Measurements from ENCODE around the gene TMEM175.
A peak's percentile ranks its signal among the peaks of the same experiment; 100 is the strongest.
"Not testable (repeated sequence)": the region's sequence is repeated elsewhere in the genome, so short reads cannot be mapped to it uniquely, and the experiment has no call there.

Gene TMEM175

DNA sequence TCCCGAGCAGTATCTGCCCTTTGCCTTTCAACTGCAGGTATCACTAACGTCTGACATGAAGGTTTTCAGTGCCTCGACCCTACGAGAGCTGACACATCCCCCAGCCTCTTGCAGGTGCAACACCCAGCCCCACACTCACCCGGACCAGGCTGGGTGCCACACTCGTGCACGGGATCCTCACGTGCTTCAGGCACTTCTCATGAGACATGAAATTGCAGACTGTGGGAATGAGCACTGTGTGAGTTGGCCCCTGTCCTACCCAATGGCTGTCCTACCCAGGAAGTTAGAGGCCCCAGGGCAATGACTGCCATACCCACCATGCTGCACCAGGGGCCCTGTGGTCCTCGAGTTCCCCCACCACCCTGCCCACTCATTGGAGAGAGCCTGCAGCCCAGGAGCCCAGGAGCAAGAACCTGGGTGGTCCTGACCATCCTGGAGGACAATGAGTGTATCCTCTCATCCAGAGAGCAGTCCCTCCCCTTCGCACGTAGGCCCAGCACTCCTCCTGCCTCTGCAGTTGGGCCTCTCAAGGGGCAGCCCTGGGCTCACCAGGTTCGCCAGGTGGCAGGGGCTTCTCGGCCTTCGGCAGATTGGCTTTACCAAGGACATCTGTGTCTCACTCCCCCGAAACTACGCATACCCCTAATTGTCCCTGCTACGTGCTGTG, 38.7 kb downstream of the TMEM175 start:
- DNase-seq (ENCODE audit: low read depth in 2 of 2), result no peak

DNA sequence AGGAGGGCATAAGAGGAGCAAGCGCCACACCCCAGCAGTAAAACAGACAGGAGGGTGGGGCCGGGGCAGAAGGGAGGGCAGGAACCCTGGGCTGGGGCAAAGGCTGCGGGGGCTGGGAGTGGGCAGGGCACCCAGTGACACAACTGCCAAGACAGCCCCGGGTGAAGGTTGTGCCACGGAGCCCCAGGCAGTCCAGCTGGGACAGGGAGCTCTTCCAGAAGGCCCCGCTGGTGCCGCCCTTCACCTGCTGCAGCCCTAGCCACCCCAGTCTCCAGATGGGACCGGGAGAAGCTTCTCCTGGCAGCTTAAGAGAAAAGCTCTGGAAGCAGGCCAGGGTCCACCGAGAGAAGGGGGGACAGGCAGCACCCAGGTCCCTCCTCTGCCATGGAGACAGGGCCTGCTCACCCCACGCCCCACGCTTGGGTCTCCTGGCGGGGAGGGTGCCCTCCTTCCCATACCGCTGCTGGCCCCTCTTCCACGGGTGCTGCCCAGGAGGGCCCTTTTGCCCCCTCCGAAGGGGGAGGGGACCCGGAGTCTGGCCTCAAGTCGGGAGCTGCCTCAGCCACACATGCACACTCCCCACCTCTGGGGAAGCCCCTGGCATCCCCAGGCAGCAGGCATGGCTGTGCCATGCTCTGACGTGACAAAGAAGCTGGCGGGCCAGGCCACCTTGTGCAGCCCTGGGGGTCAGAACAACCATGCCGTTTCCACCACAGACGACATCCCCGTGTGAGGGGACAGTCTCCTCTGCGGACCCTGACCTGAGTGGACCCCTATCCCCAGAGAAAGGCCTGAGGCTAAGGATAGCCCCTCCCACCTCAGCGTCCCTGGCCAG, 39.6 kb downstream of the TMEM175 start:
- DNase-seq (ENCODE audit: low read depth in 2 of 2), result no peak

DNA sequence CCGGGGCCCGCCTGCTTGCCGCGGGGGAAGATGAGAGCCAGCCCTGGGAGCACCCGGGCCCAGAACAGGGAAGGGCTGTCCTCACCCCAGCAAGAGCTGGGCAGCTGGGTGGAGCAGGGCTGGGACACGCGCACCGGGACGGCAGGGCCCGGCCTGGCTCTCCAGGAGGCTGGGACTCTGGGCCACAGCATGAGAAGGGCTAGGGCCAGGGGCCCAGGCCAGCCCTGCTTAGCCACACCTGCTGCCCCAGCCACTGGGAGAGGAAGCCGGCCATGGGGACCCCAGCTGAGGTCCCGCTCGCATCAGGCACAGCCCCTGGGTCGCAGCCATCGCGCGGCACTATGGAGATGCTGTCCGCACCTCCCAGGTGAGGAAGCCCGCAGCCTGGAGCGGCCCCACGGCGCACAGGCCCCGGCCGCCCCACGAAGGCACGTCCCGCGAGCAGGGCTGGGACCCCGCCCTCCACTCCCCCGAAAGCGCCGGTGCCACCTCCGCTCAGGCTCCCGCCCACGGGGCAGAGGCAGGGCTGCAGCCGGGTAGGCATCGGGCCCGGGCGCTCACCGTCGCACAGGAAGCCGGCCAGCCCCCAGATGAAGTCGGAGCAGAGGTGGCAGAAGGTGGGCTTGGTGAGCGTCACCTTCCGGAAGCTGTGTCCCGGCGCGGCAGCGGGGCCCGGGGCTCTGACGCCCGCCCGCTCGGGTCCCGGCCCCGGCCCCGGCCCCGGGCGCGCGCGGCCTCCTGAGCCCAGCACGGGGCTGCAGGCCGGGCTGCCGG, 40.6 kb downstream of the TMEM175 start:
- peak; percentile 31 to 38 for DNase-seq (ENCODE audit: low read depth in 2 of 2)

DNA sequence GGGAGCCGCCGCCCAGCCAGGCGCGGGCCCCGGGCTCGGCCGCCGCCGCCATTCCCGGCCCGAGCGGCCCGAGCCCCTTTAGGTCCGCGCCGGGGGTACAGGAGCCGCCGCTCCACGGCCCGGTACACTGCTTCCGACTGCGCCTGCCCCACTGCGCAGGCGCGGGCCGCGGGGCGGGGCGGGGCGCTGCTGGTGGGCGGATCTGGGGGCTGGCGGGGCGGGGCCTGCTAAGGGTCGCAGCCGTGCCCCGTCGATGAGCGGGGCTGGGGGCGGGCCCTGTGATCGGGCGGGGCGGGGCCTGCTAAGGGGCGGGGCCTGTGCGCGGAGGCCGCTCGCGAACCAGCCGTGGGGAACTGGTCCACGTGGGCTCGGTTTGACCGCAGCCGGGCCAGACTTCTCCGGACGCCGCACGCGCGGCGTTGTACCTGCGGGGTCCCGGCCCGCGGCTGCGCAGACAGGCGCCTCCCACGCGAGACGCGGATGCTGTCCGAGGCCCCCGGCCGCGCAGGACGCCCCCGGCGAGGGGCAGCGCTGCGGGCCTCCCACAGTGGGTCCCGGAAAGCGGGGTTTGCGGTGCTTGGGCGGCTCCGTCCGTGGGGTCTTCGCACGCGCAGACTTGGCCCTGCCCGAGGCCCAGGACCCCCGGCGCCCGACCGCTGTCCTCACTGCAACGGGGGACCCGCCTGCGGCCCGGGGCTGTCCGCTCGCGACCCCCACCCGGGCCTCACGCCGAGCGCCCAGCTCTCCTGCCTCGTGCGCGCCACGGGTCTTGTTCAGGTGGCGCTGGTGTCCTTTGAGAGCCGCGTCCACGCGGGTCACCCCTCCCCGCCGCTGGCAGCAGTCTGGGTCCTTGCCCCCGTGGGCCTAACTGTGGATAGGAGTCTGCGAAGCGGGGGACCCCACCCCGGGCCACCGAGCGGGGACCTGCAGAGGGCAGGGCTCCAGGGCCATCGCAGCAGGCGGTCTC, 41.5 kb downstream of the TMEM175 start, which contains the start of gene DGKQ:
DGKQ (minus strand) TSS at position 139 of the 967 bp plus-strand sequence; CDS start at position 52, 87 bp downstream.
- peak; percentile 77 to 79 for DNase-seq (ENCODE audit: low read depth in 2 of 2)

DNA sequence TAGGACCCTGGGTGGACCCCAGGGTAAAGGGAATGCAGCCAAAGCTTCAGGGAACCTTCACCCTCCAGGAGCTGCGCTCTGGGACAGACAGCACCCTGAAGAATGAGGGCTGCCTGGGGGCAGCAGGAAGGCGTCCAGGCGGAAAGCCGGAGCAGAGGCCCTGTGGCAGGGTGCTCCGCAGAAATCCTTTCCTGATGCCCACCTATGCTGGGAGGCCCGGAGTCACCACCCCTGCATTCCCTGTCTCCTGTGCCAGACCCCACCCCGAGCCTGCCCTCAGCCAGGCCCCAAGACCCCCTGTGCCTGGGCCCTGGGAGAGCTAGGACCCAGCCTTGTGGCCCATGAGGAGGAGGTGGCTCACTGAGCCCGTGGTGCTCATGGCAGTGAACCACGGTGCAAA, 42.4 kb downstream of the TMEM175 start:
- DNase-seq (ENCODE audit: low read depth in 2 of 2), result no peak

DNA sequence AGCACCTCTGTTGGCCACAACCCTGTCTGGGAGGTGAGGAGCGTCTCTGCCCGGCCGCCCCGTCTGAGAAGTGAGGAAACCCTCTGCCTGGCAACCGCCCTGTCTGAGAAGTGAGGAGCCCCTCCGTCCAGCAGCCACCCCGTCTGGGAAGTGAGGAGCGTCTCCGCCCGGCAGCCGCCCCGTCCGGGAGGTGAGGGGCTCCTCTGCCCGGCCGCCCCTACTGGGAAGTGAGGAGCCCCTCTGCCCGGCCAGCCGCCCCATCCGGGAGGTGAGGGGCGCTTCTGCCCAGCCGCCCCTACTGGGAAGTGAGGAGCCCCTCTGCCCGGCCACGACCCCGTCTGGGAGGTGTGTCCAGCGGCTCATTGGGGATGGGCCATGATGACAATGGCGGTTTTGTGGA, 43.8 kb downstream of the TMEM175 start:
- not testable (repeated sequence) for DNase-seq (ENCODE audit: low read depth in 2 of 2)

DNA sequence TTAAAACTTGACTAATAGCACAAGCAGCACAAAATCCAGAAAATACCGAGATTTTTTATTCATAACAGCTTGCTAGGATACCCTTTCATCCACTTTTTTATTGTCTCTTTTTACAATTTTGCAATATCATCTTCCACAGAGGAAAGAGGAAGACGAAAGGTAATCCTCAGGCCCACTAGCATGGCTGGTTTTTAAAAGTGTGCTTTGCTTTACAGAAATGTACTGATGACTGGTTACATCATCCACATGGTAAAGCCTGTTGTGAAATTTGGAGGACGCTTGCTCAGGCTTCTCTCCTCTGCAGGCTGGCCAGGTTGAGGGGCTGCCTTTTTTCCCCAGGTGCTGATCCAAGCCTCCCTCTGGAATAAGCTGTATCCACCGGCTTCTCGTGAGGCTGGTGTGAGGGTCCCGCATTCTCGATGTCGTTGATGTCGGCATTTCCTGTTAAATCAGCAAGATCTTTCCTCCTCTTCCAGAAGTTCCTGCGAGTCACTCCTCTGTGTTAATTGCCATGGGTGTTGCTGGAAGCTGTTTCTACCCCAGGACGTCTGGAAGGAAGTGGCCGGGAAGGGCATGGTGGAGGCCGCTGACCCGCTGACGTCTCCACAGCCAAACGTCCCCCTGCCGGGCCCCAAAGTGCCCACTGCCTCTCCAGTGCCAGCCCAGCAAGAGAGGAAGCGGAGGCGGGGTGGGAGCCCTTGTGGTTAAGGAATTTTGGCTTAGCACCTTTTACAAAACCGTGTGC, 46.9 kb downstream of the TMEM175 start:
- DNase-seq (ENCODE audit: low read depth in 2 of 2), result no peak

DNA sequence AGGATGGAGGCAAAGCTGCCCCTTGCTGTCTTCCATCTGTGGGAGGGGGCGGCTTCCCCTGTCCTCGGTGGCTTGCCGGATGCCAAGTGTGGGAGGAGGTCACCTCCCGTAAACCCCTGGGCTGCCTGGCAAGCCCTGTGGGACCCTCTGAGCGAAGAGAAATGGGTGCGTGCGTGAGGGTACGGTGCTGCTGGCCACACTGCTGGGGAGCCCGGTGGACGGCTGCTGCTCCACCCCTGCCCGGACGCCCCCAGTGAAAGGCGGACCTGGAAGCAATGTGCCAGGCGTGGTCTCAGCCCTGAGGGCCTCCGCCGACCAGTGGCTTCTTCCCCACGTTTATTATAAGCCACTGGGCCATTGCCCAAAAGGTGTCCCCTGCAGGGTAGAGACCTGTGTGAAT, 50.0 kb downstream of the TMEM175 start:
- DNase-seq (ENCODE audit: low read depth in 2 of 2), result no peak

DNA sequence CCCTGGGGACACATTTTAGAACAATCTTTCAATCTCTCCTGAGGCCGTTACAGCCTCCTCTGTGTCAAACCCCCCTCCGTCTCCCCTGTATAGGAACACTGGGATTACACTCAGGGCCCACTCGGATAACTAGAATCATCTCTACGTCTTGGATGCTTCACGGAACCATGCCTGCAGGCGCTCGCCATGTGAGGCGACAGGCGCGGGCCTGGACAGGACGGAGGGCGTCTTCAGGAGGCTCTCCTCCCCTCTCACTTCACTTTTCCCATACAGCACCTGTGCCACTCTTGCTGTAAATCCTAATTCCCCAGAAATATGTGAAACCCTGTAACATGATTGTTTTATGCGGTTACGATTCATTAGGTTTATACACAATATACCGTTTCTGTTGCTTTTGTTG, 50.6 kb downstream of the TMEM175 start:
- DNase-seq (ENCODE audit: low read depth in 2 of 2), result no peak

DNA sequence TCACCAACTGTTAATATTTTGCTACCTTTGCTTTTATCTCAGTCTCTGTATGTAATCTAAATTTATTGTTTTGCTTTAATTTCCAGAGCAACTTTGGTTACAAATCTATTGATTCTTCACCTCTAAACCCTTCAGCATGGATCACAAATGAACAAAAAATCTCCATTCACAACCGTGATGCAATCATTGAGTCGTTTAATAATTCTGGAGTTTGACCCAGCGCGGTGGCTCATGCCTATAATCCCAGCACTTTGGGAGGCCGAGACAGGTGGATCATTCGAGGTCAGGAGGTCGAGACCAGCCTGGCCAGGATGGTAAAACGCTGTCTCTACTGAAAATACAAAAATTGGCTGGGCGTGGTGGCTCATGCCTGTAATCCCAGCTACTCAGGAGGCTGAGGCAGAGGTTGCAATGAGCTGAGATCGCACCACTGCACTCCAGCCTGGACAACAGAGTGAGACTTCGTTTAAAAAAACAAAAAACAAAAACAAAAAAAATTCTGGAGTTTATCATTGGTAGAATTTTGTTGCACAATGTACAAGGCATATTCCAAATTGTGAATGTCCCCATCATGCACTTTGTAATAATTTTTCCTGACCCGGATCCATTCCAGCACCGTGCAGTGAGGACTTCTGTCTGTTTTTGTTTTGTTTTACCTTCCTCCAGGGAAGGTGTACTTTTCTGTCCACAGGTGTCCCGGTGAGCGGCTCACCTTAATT, 52.2 kb downstream of the TMEM175 start:
- DNase-seq (ENCODE audit: low read depth in 2 of 2), result no peak

DNA sequence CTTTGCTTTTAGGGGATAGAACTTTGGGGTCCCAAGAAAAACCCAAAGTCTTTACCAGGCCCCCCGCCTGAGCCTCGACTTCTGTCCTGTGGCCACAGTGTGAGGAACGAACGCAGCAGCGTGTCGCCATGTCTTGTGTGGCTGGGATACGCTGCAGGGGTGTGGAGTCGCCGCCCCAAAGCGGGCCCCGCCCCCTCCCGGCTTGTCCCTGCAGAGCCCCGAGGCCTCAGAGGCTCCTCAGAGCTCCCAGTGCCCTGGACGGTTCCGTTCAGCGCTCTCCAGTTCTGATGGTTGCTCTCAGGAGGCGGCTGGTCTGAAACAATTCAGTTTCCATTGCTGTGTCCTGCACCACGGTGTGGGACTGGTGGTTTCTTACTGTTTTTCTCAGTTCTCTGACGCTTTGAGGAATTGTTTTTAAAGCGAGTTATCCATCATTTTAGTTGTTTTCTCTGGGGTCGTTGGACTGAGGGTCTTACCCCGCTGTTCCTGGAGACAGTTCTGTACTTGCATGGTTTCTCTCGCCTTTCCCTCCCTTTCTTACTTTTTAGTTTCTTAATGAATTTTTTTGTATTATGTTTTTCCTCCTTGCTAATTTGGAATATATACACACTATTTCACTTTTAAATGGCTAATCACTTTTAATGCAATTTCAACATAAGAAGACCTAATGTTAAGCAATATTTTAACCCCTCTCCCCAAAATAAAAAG, 53.0 kb downstream of the TMEM175 start:
- peak; percentile 58 to 68 for DNase-seq (ENCODE audit: low read depth in 2 of 2)

DNA sequence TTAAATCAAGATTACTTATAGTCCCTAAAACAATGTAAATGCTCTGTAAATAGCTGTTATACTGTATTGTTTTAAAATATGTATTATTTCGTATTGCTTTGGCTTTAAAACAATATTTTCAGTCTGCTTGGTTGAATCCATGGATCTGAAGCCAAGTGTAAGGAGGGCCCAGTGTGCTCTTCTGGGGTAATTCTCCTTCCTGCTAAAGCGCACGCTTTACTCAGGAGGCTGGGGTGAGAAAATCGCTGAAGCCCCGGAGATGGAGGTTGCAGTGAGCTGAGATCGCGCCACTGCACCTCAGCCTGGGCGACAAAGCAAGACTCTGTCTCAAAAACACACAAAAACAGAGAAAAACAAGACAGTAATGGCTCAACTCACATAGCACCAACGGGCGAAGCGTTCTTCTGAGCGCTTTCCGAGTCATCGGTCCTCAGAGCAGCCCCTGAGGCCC, 54.2 kb downstream of the TMEM175 start:
- DNase-seq (ENCODE audit: low read depth in 2 of 2), result no peak

DNA sequence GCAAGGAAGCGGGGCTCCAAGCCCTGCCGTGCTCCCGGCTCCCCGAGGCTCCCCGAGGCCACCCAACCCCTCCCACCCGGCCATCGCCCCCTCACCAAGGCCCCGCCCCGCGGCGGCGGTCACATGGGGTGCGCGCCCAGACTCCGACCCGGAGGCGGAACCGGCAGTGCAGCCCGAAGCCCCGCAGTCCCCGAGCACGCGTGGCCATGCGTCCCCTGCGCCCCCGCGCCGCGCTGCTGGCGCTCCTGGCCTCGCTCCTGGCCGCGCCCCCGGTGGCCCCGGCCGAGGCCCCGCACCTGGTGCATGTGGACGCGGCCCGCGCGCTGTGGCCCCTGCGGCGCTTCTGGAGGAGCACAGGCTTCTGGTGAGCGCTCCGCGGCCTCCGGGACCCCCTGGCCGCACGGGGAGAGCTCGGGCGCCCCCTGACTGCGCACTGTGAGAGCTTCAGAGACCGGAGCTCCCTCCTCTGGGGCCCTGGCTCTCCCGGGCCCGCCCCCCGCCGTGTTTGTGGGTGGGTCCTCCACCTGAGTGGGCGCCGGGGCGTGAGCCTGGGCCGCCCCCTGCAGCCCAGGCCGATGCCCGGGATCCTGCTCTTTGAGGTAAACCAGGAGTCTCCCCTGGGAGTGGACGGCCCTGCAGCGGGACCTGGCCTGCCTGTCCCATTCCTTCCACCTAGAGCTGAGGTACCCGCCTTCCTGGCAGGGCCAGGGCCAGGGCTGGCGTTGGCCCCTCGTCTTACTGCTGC, 54.8 kb downstream of the TMEM175 start, which contains the start of gene IDUA:
IDUA (plus strand) TSS at position 166 of the 745 bp plus-strand sequence; CDS start at position 207, 41 bp downstream.
- DNase-seq (ENCODE audit: low read depth in 2 of 2), result peak; percentile 69 to 84

DNA sequence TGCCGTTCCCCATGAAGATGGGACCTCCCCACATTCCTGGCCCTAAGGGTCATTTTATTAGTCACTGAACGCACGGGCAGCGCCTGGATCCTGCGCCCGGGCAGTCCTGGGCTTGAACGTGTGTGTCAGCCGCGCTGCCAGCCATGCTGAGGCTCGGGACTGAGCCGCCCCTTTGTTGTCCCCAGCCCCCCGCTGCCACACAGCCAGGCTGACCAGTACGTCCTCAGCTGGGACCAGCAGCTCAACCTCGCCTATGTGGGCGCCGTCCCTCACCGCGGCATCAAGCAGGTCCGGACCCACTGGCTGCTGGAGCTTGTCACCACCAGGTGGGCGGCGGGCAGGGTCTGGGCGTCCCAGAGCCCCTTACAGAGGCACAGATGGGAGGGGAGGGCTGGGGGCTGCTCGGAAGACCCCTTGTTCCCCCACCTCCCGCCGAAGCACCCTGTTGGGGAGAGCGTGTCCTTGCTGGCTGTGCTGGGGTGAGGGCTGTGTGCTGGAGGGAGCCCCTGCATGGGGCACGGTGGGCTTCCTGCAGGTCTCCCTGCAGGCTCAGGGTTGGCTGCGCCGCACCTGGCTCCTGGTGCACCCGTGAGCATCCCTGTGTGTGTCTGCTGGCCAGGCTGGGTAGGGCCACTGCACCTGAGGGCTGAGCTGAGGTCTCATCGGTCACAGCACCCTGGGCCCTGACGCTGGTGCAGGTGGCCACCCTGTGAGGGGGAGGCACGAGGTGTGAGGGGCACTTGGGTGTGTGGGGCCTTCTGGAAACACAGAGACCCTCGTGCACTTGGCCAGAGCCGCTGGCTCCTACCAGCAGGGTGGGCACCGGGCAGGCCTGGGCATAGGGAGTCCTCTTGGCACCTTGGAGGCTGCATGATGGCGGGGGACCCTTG, 55.6 kb downstream of the TMEM175 start:
- DNase-seq (ENCODE audit: low read depth in 2 of 2), result no peak

DNA sequence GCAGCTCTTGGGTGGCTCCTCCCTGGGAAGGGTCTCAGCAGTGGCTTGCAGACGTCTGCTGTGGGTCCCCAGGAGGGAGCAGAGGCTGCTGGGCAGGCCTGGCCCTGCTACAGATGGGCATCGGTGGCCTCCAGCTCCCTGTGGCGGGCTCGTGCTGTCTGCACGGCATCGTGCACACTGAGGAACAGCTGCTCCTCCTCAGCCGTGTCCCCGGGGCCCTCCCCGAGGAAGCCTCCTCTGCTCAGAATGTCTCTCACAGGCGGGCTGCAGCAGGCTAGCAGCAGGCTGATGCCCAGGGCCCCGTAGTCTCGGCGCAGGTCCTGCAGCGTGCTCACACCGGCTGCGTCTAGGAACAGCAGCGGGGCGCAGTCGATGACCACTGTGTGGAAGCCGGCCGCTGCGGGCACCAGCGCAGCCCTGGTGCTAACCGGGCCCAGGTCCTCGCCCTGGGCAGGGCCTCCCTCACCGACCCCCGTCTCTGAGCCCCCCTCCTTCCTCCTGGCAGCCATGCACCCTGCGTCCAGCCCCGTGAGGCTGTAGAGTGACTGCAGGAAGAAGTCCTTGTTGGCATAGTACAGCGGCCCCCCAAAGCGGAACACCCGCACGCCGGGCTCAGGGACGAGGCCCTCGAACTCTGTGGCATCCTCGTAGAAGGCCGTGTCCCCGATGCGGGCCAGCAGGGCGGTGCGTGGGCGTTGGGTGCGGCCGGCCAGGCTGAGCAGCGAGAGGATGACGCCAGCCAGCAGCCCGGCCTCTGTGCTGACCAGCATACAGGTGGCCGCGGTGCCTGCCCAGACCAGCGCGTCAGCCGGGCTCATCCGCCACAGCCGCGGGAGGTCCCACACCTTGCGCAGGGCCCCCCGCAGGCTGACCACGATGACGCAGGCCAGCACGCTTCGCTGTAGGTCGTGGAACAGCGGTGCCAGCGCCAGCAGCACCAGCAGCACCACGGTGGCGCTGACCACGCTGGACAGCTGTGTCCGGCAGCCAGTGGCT, 56.8 kb downstream of the TMEM175 start:
- no peak for DNase-seq (ENCODE audit: low read depth in 2 of 2)

Data from activated CD4-positive, alpha-beta T cell treated with anti-CD3 and anti-CD28 coated beads for 24 hours (primary cell).